Measurements from ENCODE around the gene PRKD3.

The PRKD3 gene

GRCh38 chr2:37330681-37331080 lies 6.0 kb upstream of the PRKD3 start:
- TF ChIP-seq GATA3 (IDR thresholded peaks at IDR 0.05; ENCODE audit: low read depth, low read length): no peak
- TF ChIP-seq GATA2 (IDR thresholded peaks at IDR 0.05; ENCODE audit: low read depth, low read length): no peak

- TF ChIP-seq GATA3 (IDR thresholded peaks at IDR 0.05; ENCODE audit: low read depth, low read length) (no peak), GATA2 (IDR thresholded peaks at IDR 0.05; ENCODE audit: low read depth, low read length) (no peak)
Observed at GRCh38 chr2:37326866-37327634, 2.4 kb upstream of the PRKD3 start.

GRCh38 chr2:37326285-37326684 lies 1.7 kb upstream of the PRKD3 start:
- TF ChIP-seq GATA3 (IDR thresholded peaks at IDR 0.05; ENCODE audit: low read depth, low read length) (no peak), GATA2 (IDR thresholded peaks at IDR 0.05; ENCODE audit: low read depth, low read length) (no peak)

GRCh38 chr2:37325625-37326071 lies 1.0 kb upstream of the PRKD3 start:
- TF ChIP-seq GATA3 (IDR thresholded peaks at IDR 0.05; ENCODE audit: low read depth, low read length) (no peak), GATA2 (IDR thresholded peaks at IDR 0.05; ENCODE audit: low read depth, low read length) (no peak)

GRCh38 chr2:37324536-37324785 lies 172 bp downstream of the PRKD3 start:
- TF ChIP-seq GATA2 (IDR thresholded peaks at IDR 0.05; ENCODE audit: low read depth, low read length) (no peak), GATA3 (IDR thresholded peaks at IDR 0.05; ENCODE audit: low read depth, low read length) (no peak)

GRCh38 chr2:37323781-37324535 lies 675 bp downstream of the PRKD3 start:
- TF ChIP-seq GATA3 (IDR thresholded peaks at IDR 0.05; ENCODE audit: low read depth, low read length) (no peak), GATA2 (IDR thresholded peaks at IDR 0.05; ENCODE audit: low read depth, low read length) (0 out of 2 replicates have a peak, but pooled peaks have one; percentile 14)

GRCh38 chr2:37323176-37323780 lies 1.4 kb downstream of the PRKD3 start:
- TF ChIP-seq GATA2 (IDR thresholded peaks at IDR 0.05; ENCODE audit: low read depth, low read length) (no peak), GATA3 (IDR thresholded peaks at IDR 0.05; ENCODE audit: low read depth, low read length) (no peak)

- peak; percentile 50 for TF ChIP-seq GATA2 (IDR thresholded peaks at IDR 0.05; ENCODE audit: low read depth, low read length)
- TF ChIP-seq GATA3 (IDR thresholded peaks at IDR 0.05; ENCODE audit: low read depth, low read length): no peak
Observed at GRCh38 chr2:37322368-37322767, 2.3 kb downstream of the PRKD3 start.

- TF ChIP-seq GATA2 (IDR thresholded peaks at IDR 0.05; ENCODE audit: low read depth, low read length) (no peak), GATA3 (IDR thresholded peaks at IDR 0.05; ENCODE audit: low read depth, low read length) (no peak)
Observed at GRCh38 chr2:37321029-37321682, 3.5 kb downstream of the PRKD3 start.

GRCh38 chr2:37319754-37320609 lies 4.7 kb downstream of the PRKD3 start:
- no peak for TF ChIP-seq GATA3 (IDR thresholded peaks at IDR 0.05; ENCODE audit: low read depth, low read length)

- TF ChIP-seq GATA3 (IDR thresholded peaks at IDR 0.05; ENCODE audit: low read depth, low read length) (no peak), GATA2 (IDR thresholded peaks at IDR 0.05; ENCODE audit: low read depth, low read length) (no peak)
Observed at GRCh38 chr2:37318401-37318800, 6.2 kb downstream of the PRKD3 start.

- no peak for TF ChIP-seq GATA3 (IDR thresholded peaks at IDR 0.05; ENCODE audit: low read depth, low read length)
- no peak for TF ChIP-seq GATA2 (IDR thresholded peaks at IDR 0.05; ENCODE audit: low read depth, low read length)
Observed at GRCh38 chr2:37317746-37318145, 6.9 kb downstream of the PRKD3 start.

- TF ChIP-seq GATA2 (IDR thresholded peaks at IDR 0.05; ENCODE audit: low read depth, low read length): no peak
- TF ChIP-seq GATA3 (IDR thresholded peaks at IDR 0.05; ENCODE audit: low read depth, low read length): no peak
Observed at GRCh38 chr2:37316181-37316580, 8.5 kb downstream of the PRKD3 start.
